GM03348 (cell line): Measurements from ENCODE around the gene NFE2L3.
"Not testable (repeated sequence)": the region's sequence is repeated elsewhere in the genome, so short reads cannot be mapped to it uniquely, and the experiment has no call there.

Experiments used
- DNase-seq: peaks from one replicate; pipeline ENCODE4 v3.0.0; 2012; ENCODE audit warnings: low spot score

The NFE2L3 gene

GRCh38 chr7:26147030-26147429 is 5.0 kb upstream of the NFE2L3 start:
- DNase-seq, result no peak

GRCh38 chr7:26147646-26148306 is 4.2 kb upstream of the NFE2L3 start:
- DNase-seq, result not testable (repeated sequence)

- DNase-seq, result not testable (repeated sequence)
Observed at GRCh38 chr7:26148307-26148700, 3.7 kb upstream of the NFE2L3 start.

- no peak for DNase-seq
Observed at GRCh38 chr7:26149391-26149977, 2.5 kb upstream of the NFE2L3 start.

DNA sequence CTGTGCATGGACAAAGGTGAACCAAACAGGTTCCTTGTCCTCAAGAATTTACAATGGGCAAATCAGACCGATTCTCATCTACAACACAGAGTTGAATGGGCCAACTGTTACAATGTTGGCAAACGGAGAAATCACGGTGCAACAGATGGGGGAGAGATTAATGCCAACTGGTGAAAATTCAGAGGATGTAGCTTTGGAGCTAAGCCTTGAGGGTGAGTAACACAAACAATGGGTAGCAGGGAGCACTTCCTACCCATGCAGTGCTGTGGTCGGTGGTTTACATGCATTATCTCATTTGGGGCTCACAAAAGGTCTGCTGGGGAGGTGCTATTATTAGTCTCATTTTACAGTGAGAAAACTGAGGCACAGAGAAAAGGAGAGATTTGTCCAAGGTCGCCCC is 902 bp upstream of the NFE2L3 start:
- no peak for DNase-seq

- no peak for DNase-seq
Observed at GRCh38 chr7:26151650-26151952, 397 bp upstream of the NFE2L3 start.

- not testable (repeated sequence) for DNase-seq
Observed at GRCh38 chr7:26152782-26153240, 813 bp downstream of the NFE2L3 start.

- DNase-seq, result no peak
Observed at GRCh38 chr7:26153241-26153822, 1.3 kb downstream of the NFE2L3 start.

- no peak for DNase-seq
Observed at GRCh38 chr7:26153823-26154783, 2.1 kb downstream of the NFE2L3 start.

DNA sequence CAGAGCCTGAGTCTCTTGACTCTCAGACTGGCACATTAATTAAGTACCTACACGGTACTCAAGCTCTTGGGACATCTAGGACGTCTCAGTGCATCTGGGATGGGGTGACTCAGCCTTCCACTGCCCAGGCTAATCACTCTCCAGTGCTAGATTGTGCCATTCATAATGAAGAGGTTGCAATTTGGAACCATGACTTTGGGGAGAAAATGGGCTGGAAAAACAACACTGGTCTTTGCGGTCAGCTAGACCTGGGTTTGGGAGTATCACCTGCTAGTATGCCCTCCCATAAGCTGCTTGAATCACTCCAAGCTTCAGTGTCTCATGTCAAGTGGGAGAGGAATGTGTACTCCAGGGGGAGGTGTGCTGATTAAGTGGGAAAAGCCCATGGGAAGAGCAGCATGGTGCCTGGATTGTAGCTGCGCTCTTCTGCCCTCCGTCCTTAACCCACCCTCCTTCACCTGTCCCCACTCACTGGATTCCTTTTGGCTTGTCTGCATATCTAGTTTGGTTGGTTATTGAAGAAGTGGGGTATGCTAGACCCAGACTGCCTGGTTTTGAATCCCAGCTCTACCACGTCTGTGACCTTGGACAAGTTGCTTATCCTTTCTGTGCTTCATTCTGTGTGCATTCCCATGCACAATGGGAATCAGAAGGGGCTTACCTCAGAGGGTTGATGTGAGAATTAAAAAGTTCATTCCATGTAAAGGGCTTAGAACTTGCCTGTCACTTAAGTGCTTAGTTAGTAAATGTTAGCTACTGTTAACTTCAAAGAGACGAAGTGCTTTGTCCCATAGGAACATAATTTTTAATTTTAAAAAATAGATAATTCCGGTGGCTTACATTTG is 3.8 kb downstream of the NFE2L3 start:
- DNase-seq, result peak; percentile 47

DNA sequence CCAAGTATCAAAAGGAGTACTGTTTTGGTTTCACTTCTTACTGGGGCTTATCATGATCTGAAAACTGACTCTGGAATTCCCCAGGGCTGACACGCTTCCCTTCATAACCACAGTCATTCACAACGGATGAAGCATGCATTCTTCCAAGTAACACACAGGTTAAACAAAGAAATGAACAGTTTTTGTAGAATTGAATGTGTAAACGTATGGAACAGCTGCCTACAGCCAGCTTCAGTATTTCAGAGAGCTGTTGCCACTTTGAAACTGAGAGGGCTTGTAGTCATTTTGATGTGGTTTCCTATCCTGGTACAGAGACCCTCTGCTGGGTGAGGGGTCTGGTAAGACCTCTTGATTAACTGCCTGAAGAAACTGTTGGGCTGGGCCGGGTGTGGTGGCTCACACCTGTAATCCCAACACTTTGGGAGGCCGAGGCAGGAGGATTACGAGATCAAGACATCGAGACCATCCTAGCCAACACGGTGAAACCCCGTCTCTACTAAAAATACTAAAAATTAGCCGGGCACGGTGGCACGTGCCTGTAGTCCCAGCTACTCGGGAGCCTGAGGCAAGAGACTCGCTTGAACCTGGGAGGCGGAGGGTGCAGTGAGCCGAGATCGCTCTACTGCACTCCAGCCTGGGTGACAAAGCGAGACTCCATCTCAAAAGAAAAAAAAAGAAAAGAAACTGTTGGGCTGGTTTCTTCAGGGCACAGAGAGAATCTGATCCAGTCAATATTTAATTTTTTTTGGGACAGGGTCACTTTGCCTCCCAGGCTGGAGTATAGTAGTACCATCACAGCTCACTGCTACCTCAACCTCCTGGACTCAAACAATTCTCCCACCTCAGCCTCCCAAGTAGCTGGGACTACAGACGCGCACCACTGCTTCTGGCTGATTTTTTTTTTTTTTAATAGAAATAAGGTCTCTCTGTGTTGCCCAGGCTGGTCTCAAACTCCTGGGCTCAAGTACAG is 4.7 kb downstream of the NFE2L3 start:
- DNase-seq, result peak; percentile 85

DNA sequence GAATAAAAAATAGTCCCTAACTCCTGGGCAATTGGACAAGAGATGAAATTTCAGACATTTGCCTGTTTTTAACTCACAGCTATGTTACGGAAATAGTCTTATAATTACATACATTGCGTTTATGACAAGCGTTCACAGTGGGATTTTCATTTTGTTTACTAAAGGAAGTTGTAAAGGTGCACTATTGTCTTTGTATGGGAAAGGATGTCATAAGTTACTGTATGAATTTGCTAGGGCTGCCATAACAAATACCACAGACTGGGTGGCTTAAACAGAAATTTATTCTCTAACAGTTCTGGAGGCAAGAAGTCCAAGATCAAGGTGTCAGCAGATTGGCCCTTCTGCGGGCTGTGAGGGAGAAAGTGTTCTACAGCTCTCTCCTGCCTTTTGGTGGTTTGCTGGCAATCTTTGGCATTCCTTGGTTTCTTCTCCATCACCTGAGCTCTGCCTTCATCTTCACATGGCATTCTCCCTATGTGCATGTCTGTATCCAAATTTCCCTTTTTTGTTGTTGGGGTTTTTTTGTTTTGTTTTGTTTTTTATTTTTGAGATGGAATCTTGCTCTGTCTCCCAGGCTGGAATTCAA is 5.6 kb downstream of the NFE2L3 start:
- no peak for DNase-seq

DNA sequence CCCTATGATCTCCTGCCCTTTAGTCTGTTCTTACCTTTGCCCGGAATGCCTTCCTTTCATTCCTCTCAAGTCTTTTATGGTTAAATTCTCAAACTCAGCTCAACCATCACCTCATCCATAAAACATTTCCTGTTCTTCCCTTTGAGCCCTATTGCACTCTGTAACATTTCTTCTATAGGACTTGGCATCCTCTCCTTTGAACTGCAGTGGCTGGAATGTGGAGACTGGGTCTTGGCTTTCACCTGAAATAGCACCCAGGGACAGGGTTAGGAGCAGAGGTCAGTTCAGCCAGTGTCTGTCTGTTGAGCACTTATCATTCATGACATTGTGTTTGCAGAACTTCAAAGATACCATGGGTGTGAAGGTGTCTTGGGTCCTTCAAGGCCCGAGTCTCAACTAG is 7.2 kb downstream of the NFE2L3 start:
- no peak for DNase-seq

DNA sequence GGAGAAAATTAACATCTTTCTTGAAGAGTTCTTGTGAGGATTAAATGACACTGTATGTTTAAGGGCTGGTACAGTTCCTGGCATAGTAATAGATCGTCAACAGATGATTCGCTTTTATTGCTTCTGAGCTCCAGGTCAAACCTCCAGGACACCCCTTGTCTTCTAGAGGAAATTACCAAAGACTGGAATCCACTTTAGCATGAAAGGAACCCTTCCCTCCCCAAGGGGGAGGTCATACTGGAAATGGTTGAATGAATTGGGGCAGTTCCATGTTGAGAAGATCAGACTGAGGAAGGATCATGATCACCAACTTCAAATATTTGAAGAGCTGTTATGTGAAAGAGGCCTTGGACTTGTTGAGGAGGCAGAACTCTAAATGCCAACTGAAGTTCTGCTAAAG is 8.9 kb downstream of the NFE2L3 start:
- DNase-seq, result no peak

GRCh38 chr7:26162431-26162830 is 10.4 kb downstream of the NFE2L3 start:
- DNase-seq, result no peak

DNA sequence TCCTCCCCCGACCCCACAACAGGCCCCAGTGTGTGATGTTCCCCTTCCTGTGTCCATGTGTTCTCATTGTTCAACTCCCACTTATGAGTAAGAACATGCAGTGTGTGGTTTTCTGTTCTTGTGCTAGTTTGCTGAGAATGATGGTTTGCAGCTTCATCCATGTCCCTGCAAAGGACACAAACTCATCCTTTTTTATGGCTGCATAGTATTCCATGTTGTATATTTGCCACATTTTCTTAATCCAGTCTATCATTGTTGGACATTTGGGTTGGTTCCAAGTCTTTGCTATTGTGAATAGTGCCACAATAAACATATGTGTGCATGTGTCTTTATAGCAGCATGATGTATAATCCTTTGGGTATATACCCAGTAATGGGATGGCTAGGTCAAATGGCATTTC is 11.8 kb downstream of the NFE2L3 start:
- DNase-seq, result not testable (repeated sequence)

DNA sequence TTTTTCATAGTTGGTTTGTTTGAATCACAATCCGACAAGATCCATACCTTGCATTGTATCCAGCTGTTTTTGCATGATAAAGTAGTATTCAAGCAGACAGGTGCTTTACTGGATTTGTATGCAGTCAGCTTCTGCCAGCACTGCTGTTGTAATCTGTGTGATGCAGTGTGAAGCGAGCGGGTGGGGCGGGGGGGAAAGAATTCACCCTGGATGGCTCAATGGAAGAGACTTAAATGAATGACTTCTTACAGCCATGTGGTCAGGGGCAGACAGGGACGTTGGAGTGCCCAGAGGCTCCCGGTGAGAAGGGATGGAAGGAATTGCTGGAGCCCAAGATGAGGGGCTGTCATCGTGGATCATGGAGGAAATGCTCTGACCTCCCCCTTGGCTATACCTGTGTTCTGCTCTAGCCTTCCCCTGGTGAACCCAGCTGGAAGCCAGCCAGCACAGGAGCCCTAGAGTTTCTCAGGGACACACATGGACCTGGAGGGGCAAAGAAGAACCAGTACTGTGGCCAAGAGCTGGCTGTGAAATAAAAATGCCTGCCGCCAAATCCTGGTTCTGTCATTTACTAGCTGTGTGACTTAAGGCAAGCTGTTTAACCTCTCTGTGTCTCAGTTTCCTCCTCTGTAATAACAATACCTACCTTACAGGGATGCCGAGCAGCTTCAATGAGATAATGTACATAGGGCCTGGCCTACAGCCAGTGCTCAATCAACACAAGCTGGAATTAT is 14.1 kb downstream of the NFE2L3 start:
- no peak for DNase-seq

- DNase-seq, result no peak
Observed at GRCh38 chr7:26166684-26167266, 14.8 kb downstream of the NFE2L3 start.
